Measurements from ENCODE around the gene CTNNBL1. TPM values are rescaled to one million over a fixed set of nuclear protein-coding genes. Genes with fewer than 3 reads are reported as not detected.

CTNNBL1 gene
- total RNA-seq, 4 donors from 2014 or later: 25.5 to 38.4 (median 35.1) TPM

GRCh38 chr20:37744347-37744746 is 50.5 kb downstream of the CTNNBL1 start:
- DNase-seq (ENCODE audit: low spot score in 2 of 2): no peak
- 94% methylated on average over 2 of the region's 2 CpGs for WGBS, 2 donors
- TF ChIP-seq POLR2A (IDR thresholded peaks at IDR 0.05) (no peak), CTCF (IDR thresholded peaks at IDR 0.05) (no peak), EP300 (IDR thresholded peaks at IDR 0.05) (no peak)
- Histone ChIP-seq H3K9me3 (no peaks in the 10 kb centered on the region), H3K27me3 (no peaks in the 10 kb centered on the region), H3K27ac (no peak overlapping the region), H3K4me3 (no peak overlapping the region), H3K4me1 (peaks cover 0 to 15% (median 0%) of the 10 kb centered on the region in 4 donors), H3K36me3 (peaks cover 0 to 44% (median 0%) of the 10 kb centered on the region in 3 donors)

GRCh38 chr20:37745553-37745952 is 51.7 kb downstream of the CTNNBL1 start:
- no peaks in the 10 kb centered on the region for H3K9me3 ChIP-seq
- no peaks in the 10 kb centered on the region for H3K27me3 ChIP-seq
- no peak overlapping the region for H3K4me3 ChIP-seq
- no peak overlapping the region for H3K27ac ChIP-seq
- H3K4me1 ChIP-seq: peaks cover 0 to 15% (median 0%) of the 10 kb centered on the region in 4 donors
- TF ChIP-seq EP300 (IDR thresholded peaks at IDR 0.05): no peak
- WGBS, 2 donors: 81 to 86% methylated on average over 3 of the region's 3 CpGs
- no peak for DNase-seq (ENCODE audit: low spot score in 2 of 2)
- H3K36me3 ChIP-seq: peaks cover 0 to 35% (median 3%) of the 10 kb centered on the region in 3 donors

- no peak for DNase-seq (ENCODE audit: low spot score in 2 of 2)
- no peak overlapping the region for H3K27ac ChIP-seq
- TF ChIP-seq POLR2A (IDR thresholded peaks at IDR 0.05) (no peak), EP300 (IDR thresholded peaks at IDR 0.05) (no peak), CTCF (IDR thresholded peaks at IDR 0.05) (no peak)
- H3K27me3 ChIP-seq: no peaks in the 10 kb centered on the region
- no peaks in the 10 kb centered on the region for H3K4me1 ChIP-seq
- H3K9me3 ChIP-seq: no peaks in the 10 kb centered on the region
- peaks cover 0 to 46% (median 3%) of the 10 kb centered on the region in 3 donors for H3K36me3 ChIP-seq
- 90 to 96% methylated on average over 1 of the region's 1 CpG for WGBS, 2 donors
- no peak overlapping the region for H3K4me3 ChIP-seq
Observed at GRCh38 chr20:37748015-37748414, 54.2 kb downstream of the CTNNBL1 start.

- H3K27me3 ChIP-seq: no peaks in the 10 kb centered on the region
- 64 to 67% methylated on average over 4 of the region's 4 CpGs for WGBS, 2 donors
Observed at GRCh38 chr20:37749218-37749617, 55.4 kb downstream of the CTNNBL1 start.

GRCh38 chr20:37749620-37750403 is 56.0 kb downstream of the CTNNBL1 start:
- no peak overlapping the region for H3K4me3 ChIP-seq
- no peak for DNase-seq (ENCODE audit: low spot score in 2 of 2)
- WGBS, 2 donors: 73 to 74% methylated on average over 8 of the region's 8 CpGs
- TF ChIP-seq EP300 (IDR thresholded peaks at IDR 0.05) (no peak), POLR2A (IDR thresholded peaks at IDR 0.05) (no peak)
- H3K36me3 ChIP-seq: peaks cover 0 to 47% (median 3%) of the 10 kb centered on the region in 3 donors
- no peaks in the 10 kb centered on the region for H3K9me3 ChIP-seq
- no peaks in the 10 kb centered on the region for H3K4me1 ChIP-seq
- no peaks in the 10 kb centered on the region for H3K27me3 ChIP-seq
- no peak overlapping the region for H3K27ac ChIP-seq

More at GRCh38 chr20:37749218-37749617, 55.4 kb downstream of the CTNNBL1 start:
- peaks cover 0 to 47% (median 3%) of the 10 kb centered on the region in 3 donors for H3K36me3 ChIP-seq
- H3K4me3 ChIP-seq: no peak overlapping the region
- no peak overlapping the region for H3K27ac ChIP-seq
- no peaks in the 10 kb centered on the region for H3K9me3 ChIP-seq
- DNase-seq (ENCODE audit: low spot score in 2 of 2): no peak
- TF ChIP-seq POLR2A (IDR thresholded peaks at IDR 0.05) (no peak), EP300 (IDR thresholded peaks at IDR 0.05) (no peak), CTCF (IDR thresholded peaks at IDR 0.05) (no peak)
- H3K4me1 ChIP-seq: no peaks in the 10 kb centered on the region

GRCh38 chr20:37755665-37756064 is 61.8 kb downstream of the CTNNBL1 start:
- TF ChIP-seq EP300 (IDR thresholded peaks at IDR 0.05): no peak
- TF ChIP-seq POLR2A (IDR thresholded peaks at IDR 0.05): no peak
- WGBS, 2 donors: 55 to 56% methylated on average over 3 of the region's 3 CpGs

More at GRCh38 chr20:37755665-37756064, 61.8 kb downstream of the CTNNBL1 start:
- H3K9me3 ChIP-seq: no peaks in the 10 kb centered on the region
- H3K4me1 ChIP-seq: no peaks in the 10 kb centered on the region
- H3K27ac ChIP-seq: no peak overlapping the region
- peaks cover 0 to 50% (median 0%) of the 10 kb centered on the region in 3 donors for H3K36me3 ChIP-seq
- H3K27me3 ChIP-seq: no peaks in the 10 kb centered on the region
- no peak overlapping the region for H3K4me3 ChIP-seq
- DNase-seq (ENCODE audit: low spot score in 2 of 2): no peak
